ENCODE measurements around the gene MYO19.

GRCh38 chr17:36511216-36511615, 23.5 kb downstream of the MYO19 start:
- no peak for TF ChIP-seq CTCF (conservative IDR thresholded peaks at IDR 0.05)
- TF ChIP-seq ZFX (IDR thresholded peaks at IDR 0.05), result no peak
